ENCODE results near the gene IFITM2. TPM values are rescaled to one million over a fixed set of nuclear protein-coding genes. Genes with fewer than 3 reads are reported as not detected.

IFITM2 gene
- total and polyA plus RNA-seq, 2 of the 13 experiments (the other 11 are each of a cell fraction or from before 2014, with no cell fraction given): 13.8 to 267 TPM

DNA sequence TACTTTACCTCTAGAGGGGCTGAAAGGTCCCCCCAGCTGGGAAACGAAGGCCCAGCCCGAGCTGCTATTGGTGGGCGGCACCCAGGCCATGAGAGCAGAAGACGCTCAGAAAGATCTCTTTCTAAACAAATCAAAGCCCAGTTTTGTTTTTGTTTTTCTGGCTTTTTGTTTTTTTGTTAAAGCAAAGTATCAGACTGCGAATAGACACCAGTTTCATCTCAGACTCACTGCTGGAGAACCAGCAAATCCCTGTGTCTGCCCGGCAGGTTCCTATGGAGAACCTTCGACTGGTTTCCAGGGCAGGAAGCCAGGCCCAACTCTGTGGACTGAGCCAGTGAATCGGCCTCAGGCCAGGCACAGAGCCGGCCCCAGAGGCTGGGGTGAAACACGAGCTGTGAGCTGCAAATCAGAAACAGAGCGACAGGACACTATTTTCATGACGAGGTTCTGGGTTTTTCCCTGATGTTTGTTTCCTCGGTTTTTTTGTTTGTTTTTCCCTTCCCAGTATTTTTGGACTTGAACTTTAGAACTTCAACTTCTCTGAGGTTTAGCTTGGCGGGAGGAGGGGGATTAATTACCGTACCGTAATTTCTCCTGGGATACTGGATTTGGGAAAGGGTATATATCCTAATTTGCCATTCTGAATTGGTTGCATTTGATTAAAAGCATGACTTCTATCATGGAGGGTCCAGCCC lies 45.7 kb downstream of the IFITM2 start (continued):
- TF ChIP-seq XRCC5 (optimal IDR thresholded peaks at IDR 0.05; ENCODE audit: low read length) (peak; percentile 55), ZKSCAN8 (CRISPR knock-in tag; IDR thresholded peaks at IDR 0.05; ENCODE audit: borderline replicate concordance) (peak; percentile 32; the same call in 1 of the 2 replicates), HOXD1 (CRISPR knock-in tag; IDR thresholded peaks at IDR 0.05) (no peak), POLR2G (IDR thresholded peaks at IDR 0.05; ENCODE audit: low read depth, low read length) (peak; percentile 91), ZC3H13 (CRISPR knock-in tag; IDR thresholded peaks at IDR 0.05) (no peak), KDM1A (CRISPR knock-in tag; IDR thresholded peaks at IDR 0.05) (no peak), PHF8 (CRISPR knock-in tag; IDR thresholded peaks at IDR 0.05) (peak; percentile 55), HOXA5 (CRISPR knock-in tag; IDR thresholded peaks at IDR 0.05) (no peak), POLR2AphosphoS2 (IDR thresholded peaks at IDR 0.05; ENCODE audit: low read depth, low read length) (no peak), PCBP1 (IDR thresholded peaks at IDR 0.05; ENCODE audit: borderline replicate concordance, low read depth, low read length) (no peak), ARNT2 (CRISPR knock-in tag; IDR thresholded peaks at IDR 0.05; ENCODE audit: low read depth) (0 out of 2 replicates have a peak, but pooled peaks have one; percentile 43), CREM (IDR thresholded peaks at IDR 0.05) (peak; percentile 56; the same call in 1 of the 2 replicates), CREM (CRISPR knock-in tag; IDR thresholded peaks at IDR 0.05) (no peak), RBFOX2 (IDR thresholded peaks at IDR 0.05; ENCODE audit: low read depth, low read length) (no peak), PCBP2 (optimal IDR thresholded peaks at IDR 0.05; ENCODE audit: low read depth, low read length, poor library complexity, severe bottlenecking) (no peak)
- TF ChIP-seq, protein P1, sequence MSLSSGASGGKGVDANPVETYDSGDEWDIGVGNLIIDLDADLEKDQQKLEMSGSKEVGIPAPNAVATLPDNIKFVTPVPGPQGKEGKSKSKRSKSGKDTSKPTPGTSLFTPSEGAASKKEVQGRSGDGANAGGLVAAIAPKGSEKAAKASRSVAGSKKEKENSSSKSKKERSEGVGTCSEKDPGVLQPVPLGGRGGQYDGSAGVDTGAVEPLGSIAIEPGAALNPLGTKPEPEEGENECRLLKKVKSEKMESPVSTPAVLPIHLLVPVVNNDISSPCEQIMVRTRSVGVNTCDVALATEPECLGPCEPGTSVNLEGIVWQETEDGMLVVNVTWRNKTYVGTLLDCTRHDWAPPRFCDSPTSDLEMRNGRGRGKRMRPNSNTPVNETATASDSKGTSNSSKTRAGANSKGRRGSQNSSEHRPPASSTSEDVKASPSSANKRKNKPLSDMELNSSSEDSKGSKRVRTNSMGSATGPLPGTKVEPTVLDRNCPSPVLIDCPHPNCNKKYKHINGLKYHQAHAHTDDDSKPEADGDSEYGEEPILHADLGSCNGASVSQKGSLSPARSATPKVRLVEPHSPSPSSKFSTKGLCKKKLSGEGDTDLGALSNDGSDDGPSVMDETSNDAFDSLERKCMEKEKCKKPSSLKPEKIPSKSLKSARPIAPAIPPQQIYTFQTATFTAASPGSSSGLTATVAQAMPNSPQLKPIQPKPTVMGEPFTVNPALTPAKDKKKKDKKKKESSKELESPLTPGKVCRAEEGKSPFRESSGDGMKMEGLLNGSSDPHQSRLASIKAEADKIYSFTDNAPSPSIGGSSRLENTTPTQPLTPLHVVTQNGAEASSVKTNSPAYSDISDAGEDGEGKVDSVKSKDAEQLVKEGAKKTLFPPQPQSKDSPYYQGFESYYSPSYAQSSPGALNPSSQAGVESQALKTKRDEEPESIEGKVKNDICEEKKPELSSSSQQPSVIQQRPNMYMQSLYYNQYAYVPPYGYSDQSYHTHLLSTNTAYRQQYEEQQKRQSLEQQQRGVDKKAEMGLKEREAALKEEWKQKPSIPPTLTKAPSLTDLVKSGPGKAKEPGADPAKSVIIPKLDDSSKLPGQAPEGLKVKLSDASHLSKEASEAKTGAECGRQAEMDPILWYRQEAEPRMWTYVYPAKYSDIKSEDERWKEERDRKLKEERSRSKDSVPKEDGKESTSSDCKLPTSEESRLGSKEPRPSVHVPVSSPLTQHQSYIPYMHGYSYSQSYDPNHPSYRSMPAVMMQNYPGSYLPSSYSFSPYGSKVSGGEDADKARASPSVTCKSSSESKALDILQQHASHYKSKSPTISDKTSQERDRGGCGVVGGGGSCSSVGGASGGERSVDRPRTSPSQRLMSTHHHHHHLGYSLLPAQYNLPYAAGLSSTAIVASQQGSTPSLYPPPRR (CRISPR knock-in tag; IDR thresholded peaks at IDR 0.05; ENCODE audit: borderline replicate concordance): peak; percentile 55; the same call in 1 of the 2 replicates
- TF ChIP-seq, protein P2, sequence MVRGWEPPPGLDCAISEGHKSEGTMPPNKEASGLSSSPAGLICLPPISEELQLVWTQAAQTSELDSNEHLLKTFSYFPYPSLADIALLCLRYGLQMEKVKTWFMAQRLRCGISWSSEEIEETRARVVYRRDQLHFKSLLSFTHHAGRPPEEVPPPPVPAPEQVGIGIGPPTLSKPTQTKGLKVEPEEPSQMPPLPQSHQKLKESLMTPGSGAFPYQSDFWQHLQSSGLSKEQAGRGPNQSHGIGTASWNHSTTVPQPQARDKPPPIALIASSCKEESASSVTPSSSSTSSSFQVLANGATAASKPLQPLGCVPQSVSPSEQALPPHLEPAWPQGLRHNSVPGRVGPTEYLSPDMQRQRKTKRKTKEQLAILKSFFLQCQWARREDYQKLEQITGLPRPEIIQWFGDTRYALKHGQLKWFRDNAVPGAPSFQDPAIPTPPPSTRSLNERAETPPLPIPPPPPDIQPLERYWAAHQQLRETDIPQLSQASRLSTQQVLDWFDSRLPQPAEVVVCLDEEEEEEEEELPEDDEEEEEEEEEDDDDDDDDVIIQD (CRISPR knock-in tag; IDR thresholded peaks at IDR 0.05; ENCODE audit: low read depth): 0 out of 2 replicates have a peak, but pooled peaks have one; percentile 11
- TF ChIP-seq, protein P3, sequence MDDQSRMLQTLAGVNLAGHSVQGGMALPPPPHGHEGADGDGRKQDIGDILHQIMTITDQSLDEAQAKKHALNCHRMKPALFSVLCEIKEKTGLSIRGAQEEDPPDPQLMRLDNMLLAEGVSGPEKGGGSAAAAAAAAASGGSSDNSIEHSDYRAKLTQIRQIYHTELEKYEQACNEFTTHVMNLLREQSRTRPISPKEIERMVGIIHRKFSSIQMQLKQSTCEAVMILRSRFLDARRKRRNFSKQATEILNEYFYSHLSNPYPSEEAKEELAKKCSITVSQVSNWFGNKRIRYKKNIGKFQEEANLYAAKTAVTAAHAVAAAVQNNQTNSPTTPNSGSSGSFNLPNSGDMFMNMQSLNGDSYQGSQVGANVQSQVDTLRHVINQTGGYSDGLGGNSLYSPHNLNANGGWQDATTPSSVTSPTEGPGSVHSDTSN (CRISPR knock-in tag; IDR thresholded peaks at IDR 0.05; ENCODE audit: borderline replicate concordance): no peak
- TF ChIP-seq, protein P4, sequence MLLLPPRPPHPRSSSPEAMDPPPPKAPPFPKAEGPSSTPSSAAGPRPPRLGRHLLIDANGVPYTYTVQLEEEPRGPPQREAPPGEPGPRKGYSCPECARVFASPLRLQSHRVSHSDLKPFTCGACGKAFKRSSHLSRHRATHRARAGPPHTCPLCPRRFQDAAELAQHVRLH (CRISPR knock-in tag; IDR thresholded peaks at IDR 0.05; ENCODE audit: borderline replicate concordance, low read depth): no peak
- TF ChIP-seq, protein P5, sequence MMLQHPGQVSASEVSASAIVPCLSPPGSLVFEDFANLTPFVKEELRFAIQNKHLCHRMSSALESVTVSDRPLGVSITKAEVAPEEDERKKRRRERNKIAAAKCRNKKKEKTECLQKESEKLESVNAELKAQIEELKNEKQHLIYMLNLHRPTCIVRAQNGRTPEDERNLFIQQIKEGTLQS (CRISPR knock-in tag; IDR thresholded peaks at IDR 0.05): no peak
- TF ChIP-seq, protein P6, sequence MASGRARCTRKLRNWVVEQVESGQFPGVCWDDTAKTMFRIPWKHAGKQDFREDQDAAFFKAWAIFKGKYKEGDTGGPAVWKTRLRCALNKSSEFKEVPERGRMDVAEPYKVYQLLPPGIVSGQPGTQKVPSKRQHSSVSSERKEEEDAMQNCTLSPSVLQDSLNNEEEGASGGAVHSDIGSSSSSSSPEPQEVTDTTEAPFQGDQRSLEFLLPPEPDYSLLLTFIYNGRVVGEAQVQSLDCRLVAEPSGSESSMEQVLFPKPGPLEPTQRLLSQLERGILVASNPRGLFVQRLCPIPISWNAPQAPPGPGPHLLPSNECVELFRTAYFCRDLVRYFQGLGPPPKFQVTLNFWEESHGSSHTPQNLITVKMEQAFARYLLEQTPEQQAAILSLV (CRISPR knock-in tag; IDR thresholded peaks at IDR 0.05; ENCODE audit: borderline replicate concordance): 0 out of 2 replicates have a peak, but pooled peaks have one; percentile 24

Measured in HepG2 (cell line).